Uterus (tissue), 4 donors: ENCODE results near the gene DUSP22. TPM values are rescaled to one million over a fixed set of nuclear protein-coding genes. Genes with fewer than 3 reads are reported as not detected.

Experiments
- DNase-seq, 2 donors: peaks; one replicate each; pipeline ENCODE4 v3.0.0-alpha.2; 2019 to 2020
- H3K27ac ChIP-seq, 2 donors: fragments of 200-600 bp; sonication (generic); 1 replicate in 1 of 2; 2 replicates in 1 of 2; pipeline ENCODE4 v1.5.1; 2016 to 2018
- H3K27me3 ChIP-seq, 2 donors: fragments of 200-600 bp; sonication (generic); one replicate each; pipeline ENCODE4 v1.5.1; 2018 to 2019; ENCODE audit warnings: control low read depth in 1 of 2
- H3K36me3 ChIP-seq, 2 donors: fragments of 200-600 bp; sonication (generic); one replicate each; pipeline ENCODE4 v1.5.1; 2019; ENCODE audit warnings: control low read depth in 1 of 2
- H3K4me1 ChIP-seq, 2 donors: fragments of 200-600 bp; sonication (generic); one replicate each; pipeline ENCODE4 v1.5.1; 2018 to 2019; ENCODE audit warnings: control low read depth in 1 of 2
- H3K4me3 ChIP-seq, 2 donors: fragments of 200-600 bp; sonication (generic); 1 replicate in 1 of 2; 2 replicates in 1 of 2; pipeline ENCODE4 v1.5.1; 2018 to 2019; ENCODE audit warnings: mild to moderate bottlenecking in 1 of 2
- H3K9me3 ChIP-seq, 2 donors: fragments of 200-600 bp; sonication (generic); one replicate each; pipeline ENCODE4 v1.5.1; 2019; ENCODE audit warnings: control low read depth in 1 of 2
- CTCF ChIP-seq, 4 experiments: fragments of 200-600 bp in 2 of 4; fragments of 450-650 bp in 2 of 4; sonication (generic) in 2 of 4; IDR thresholded peaks; one replicate each; pipeline ENCODE4 v1.5.1; 2016 to 2019; ENCODE audit warnings: antibody characterized with exemption in 4 of 4, mild to moderate bottlenecking in 2 of 4, moderate library complexity in 1 of 4
- POLR2A ChIP-seq, 2 donors: fragments of 450-650 bp; IDR thresholded peaks; one replicate each; pipeline ENCODE4 v1.6.1; 2016; ENCODE audit warnings: antibody characterized with exemption in 2 of 2, mild to moderate bottlenecking in 1 of 2, moderate library complexity in 1 of 2
- intact Hi-C: fragments of 100-400 bp; cut with DNase I; formaldehyde crosslinking; loops from one replicate; pipeline ENCODE4 v1.15.1; 2023; ENCODE audit warnings: low total_unique reads
- total RNA-seq, 4 donors: library from RNA; depleted of rRNA in 3 of 4; stranded (reverse); fragments of >200 nt in 3 of 4; gene quantifications; one replicate each; pipeline versions ENCODE4 v1.1.0 to v1.2.4, GENCODE V29; 2014 to 2023
- donor health status: DM: yes; HTN: yes; CAD: no.

DUSP22 gene
- total RNA-seq, 4 donors from 2014 or later, result 22.8 to 78.5 (median 46.0) TPM

- H3K36me3 ChIP-seq, result no peaks in the 10 kb centered on the region
- TF ChIP-seq POLR2A (IDR thresholded peaks at IDR 0.05), result no peak
- TF ChIP-seq CTCF (IDR thresholded peaks at IDR 0.05), result no peak
- H3K4me1 ChIP-seq, result peaks cover 0 to 4% of the 10 kb centered on the region in 2 donors
- no peaks in the 10 kb centered on the region for H3K9me3 ChIP-seq
- intact Hi-C loops, result no loop called here
- no peak overlapping the region for H3K4me3 ChIP-seq
- H3K27me3 ChIP-seq, result no peaks in the 10 kb centered on the region
- DNase-seq, result no peak
- H3K27ac ChIP-seq, result no peak overlapping the region
Measured at GRCh38 chr6:335572-335971, 43.3 kb downstream of the DUSP22 start.

- no peak for TF ChIP-seq CTCF (IDR thresholded peaks at IDR 0.05)
- no peak for TF ChIP-seq POLR2A (IDR thresholded peaks at IDR 0.05)
- H3K27me3 ChIP-seq, result no peaks in the 10 kb centered on the region
- no peak for DNase-seq
- no peak overlapping the region for H3K4me3 ChIP-seq
- intact Hi-C loops, result no loop called here
- H3K4me1 ChIP-seq, result peaks cover 0 to 4% of the 10 kb centered on the region in 2 donors
- no peak overlapping the region for H3K27ac ChIP-seq
- no peaks in the 10 kb centered on the region for H3K9me3 ChIP-seq
- H3K36me3 ChIP-seq, result no peaks in the 10 kb centered on the region
Measured at GRCh38 chr6:336159-337114, 44.1 kb downstream of the DUSP22 start.

GRCh38 chr6:337805-338368, 45.6 kb downstream of the DUSP22 start:
- DNase-seq, result no peak

GRCh38 chr6:338815-339262, 46.6 kb downstream of the DUSP22 start:
- Histone ChIP-seq H3K4me1 (no peaks in the 10 kb centered on the region), H3K4me3 (no peak overlapping the region), H3K36me3 (no peaks in the 10 kb centered on the region), H3K9me3 (no peaks in the 10 kb centered on the region), H3K27ac (no peak overlapping the region), H3K27me3 (no peaks in the 10 kb centered on the region)
- TF ChIP-seq POLR2A (IDR thresholded peaks at IDR 0.05) (no peak), CTCF (IDR thresholded peaks at IDR 0.05) (no peak)
- intact Hi-C loops, result no loop called here
- DNase-seq, result no peak

More at GRCh38 chr6:337805-338368, 45.6 kb downstream of the DUSP22 start:
- TF ChIP-seq CTCF (IDR thresholded peaks at IDR 0.05) (no peak), POLR2A (IDR thresholded peaks at IDR 0.05) (no peak)
- no peaks in the 10 kb centered on the region for H3K36me3 ChIP-seq
- no peak overlapping the region for H3K27ac ChIP-seq
- no peaks in the 10 kb centered on the region for H3K9me3 ChIP-seq
- intact Hi-C loops, result no loop called here
- H3K4me3 ChIP-seq, result no peak overlapping the region
- H3K4me1 ChIP-seq, result no peaks in the 10 kb centered on the region
- H3K27me3 ChIP-seq, result no peaks in the 10 kb centered on the region

GRCh38 chr6:339480-339879, 47.2 kb downstream of the DUSP22 start:
- Histone ChIP-seq H3K36me3 (no peaks in the 10 kb centered on the region), H3K9me3 (no peaks in the 10 kb centered on the region), H3K27me3 (no peaks in the 10 kb centered on the region), H3K4me3 (no peak overlapping the region), H3K27ac (no peak overlapping the region), H3K4me1 (no peaks in the 10 kb centered on the region)
- intact Hi-C loops, result no loop called here
- DNase-seq, result no peak
- no peak for TF ChIP-seq CTCF (IDR thresholded peaks at IDR 0.05)
- TF ChIP-seq POLR2A (IDR thresholded peaks at IDR 0.05), result no peak
